Naive thymus-derived CD8-positive, alpha-beta T cell (primary cell): ENCODE data around the gene DGCR8. TPM values are rescaled to one million over a fixed set of nuclear protein-coding genes. Genes with fewer than 3 reads are reported as not detected.
A peak's percentile ranks its signal among the peaks of the same experiment; 100 is the strongest.

ENCODE experiments used
- ATAC-seq, 2 donors: fragments of 150-1000 bp; cut with Tn5 transposase in 1 of 2; sonication (Bioruptor Pico), chemical (Tn5 transposase) in 1 of 2; 1 replicate in 1 of 2; 2 replicates in 1 of 2; pipeline ENCODE4 v1.10.0; 2021; ENCODE audit warnings: mild to moderate bottlenecking in 2 of 2, moderate library complexity in 2 of 2
- POLR2A ChIA-PET: fragments of 350-600 bp; sonication (Branson Sonifier 250); formaldehyde crosslinking; loops from one replicate; lab custom pipeline; 2021; ENCODE audit warnings: antibody characterized with exemption; lab: Charles Lee
- DNase-seq, 10 donors: peaks; one replicate each; pipeline versions ENCODE4 v3.0.0 to v3.0.0-alpha.2; 2020 to 2022
- H3K27ac Mint-ChIP-seq, 10 donors: one replicate each; pipeline ENCODE4 v1.8.0; 2020 to 2022; ENCODE audit warnings: mild to moderate bottlenecking in 10 of 10, mixed read lengths in 10 of 10, moderate library complexity in 4 of 10, inconsistent platforms in 1 of 10
- H3K27me3 Mint-ChIP-seq, 5 donors: one replicate each; pipeline ENCODE4 v1.8.0; 2021 to 2022; ENCODE audit warnings: mixed read lengths in 5 of 5
- H3K36me3 Mint-ChIP-seq, 3 donors: one replicate each; pipeline ENCODE4 v1.8.0; 2020 to 2022; ENCODE audit warnings: mixed read lengths in 3 of 3, mild to moderate bottlenecking in 2 of 3, inconsistent platforms in 1 of 3
- H3K4me1 Mint-ChIP-seq, 4 donors: one replicate each; pipeline ENCODE4 v1.8.0; 2021 to 2022; ENCODE audit warnings: mixed read lengths in 4 of 4
- H3K4me3 Mint-ChIP-seq, 10 donors: one replicate each; pipeline ENCODE4 v1.8.0; 2020 to 2022; ENCODE audit warnings: mild to moderate bottlenecking in 10 of 10, mixed read lengths in 10 of 10, moderate library complexity in 6 of 10, inconsistent platforms in 1 of 10
- H3K9me3 Mint-ChIP-seq, 9 donors: one replicate each; pipeline ENCODE4 v1.8.0; 2020 to 2022; ENCODE audit warnings: mixed read lengths in 9 of 9, mild to moderate bottlenecking in 3 of 9, inconsistent platforms in 1 of 9, moderate library complexity in 1 of 9
- polyA plus RNA-seq, 3 donors: library from polyadenylated mRNA; unstranded; fragments of 300-500 nt; fragmentation: Illumina TruSeq; gene quantifications; one replicate each; pipeline ENCODE4 v1.2.3, GENCODE V29; 2021
- total RNA-seq, 8 experiments: library from RNA in 2 of 8; stranded (reverse) in 2 of 8; gene quantifications; one replicate each; pipeline ENCODE4 v1.2.3 and lab custom pipeline; 2021 to 2026

Gene DGCR8
- total RNA-seq (10 to 100 TPM; 51.3 to 53.3 TPM), polyA plus RNA-seq (1 to 10 TPM; 4.0 to 6.0 (median 4.4) TPM), total RNA-seq (lab: John Stamatoyannopoulos, UW) (47.7 to 96.8 (median 75.0) reads per million in 6 experiments)

DNA sequence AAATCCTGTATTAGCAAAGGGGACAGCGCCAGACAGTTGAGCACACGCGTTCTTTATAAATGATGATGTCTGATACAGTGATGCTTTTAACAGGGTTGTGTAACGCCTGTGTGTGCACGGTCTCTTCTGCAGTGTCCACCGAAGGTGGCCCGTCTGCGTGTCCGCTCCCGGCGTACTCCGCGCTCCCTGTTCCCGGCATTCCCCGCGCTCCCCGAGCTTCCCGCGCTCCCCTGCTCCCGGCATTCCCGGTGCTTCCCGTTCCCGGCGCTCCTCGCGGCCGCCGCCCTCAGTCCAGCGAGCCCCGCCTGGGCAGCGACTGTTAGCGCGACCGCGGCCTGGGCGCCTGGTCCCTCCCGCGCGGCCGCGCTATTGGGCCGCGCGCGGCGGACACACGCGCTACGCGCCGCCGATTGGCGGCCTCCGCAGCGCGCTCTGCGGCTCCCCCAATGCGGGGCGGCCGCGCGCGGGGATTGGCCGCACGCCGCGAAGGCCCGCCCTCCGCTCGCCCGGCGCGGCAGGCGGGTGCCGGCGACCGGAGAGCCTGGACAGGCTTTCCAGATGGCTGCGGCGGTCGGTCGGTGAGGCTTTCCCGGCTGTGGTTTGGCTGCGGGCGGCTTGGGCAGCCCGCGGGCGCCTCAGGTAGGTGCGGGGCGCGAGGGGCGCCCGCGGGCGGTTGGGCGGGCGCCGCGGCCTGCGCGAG, at the start of gene DGCR8:
Gene DGCR8 (plus strand): TSS at position 497 of the 700 bp plus-strand sequence. CDS start 5,723 bp downstream, outside the sequence.
- Mint-ChIP-seq H3K9me3 (no peaks in the 10 kb centered on the region), H3K27ac (peak within 1 kb of the TSS; percentile 48 to 98 (median 88)), H3K4me1 (peaks cover 24 to 44% (median 43%) of the 10 kb centered on the region in 4 donors), H3K36me3 (peaks cover 0 to 2% (median 0%) of the 10 kb centered on the region in 3 donors), H3K27me3 (no peaks in the 10 kb centered on the region), H3K4me3 (peak within 1 kb of the TSS; percentile 74 to 98 (median 92))
- ATAC-seq (peak; percentile 91 to 92), DNase-seq (peak in 9 of 10 donors; percentile 51 to 79 (median 72))
- POLR2A ChIA-PET: interaction anchor here (0.6 to 2.8 kb wide), 6 partner anchors 11 to 66 kb away, joined by 3 to 16 read pairs (median 4); partner anchors contain the start of genes RANBP1, TANGO2 and TRMT2A

DNA sequence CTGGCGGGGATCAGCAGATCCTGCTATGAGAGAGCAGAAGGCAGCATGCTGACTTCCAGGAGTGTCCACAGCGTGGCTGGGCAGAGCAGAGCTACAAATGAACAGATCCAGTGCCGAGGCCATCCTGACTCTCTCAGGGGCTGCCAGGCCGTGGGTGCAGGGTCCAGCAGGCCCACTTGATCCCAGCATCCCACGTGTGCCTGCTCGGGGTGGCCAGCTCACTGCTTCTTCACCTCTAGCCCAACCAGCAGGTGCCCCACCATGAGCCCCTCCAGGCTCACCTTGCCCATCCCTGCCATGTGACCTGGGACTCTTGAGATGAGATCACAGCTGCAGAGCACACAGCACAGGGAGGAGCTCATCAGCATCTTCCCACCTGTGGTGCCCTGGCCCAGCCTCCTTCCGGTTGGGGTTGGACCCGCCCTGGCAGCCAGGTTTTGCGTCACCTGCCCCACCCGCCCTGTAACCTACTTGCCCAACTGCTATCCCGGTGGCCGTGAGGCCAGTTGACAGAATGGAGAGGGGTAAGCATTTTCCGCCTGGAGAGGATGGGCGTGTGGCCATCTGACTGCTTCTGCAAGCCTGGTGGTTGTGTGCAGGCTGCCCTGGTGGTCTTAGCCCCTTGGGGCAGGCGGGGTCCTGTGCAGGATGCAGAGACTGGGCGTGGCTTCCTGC, 48.2 kb upstream of the DGCR8 start:
- Mint-ChIP-seq H3K9me3 (no peaks in the 10 kb centered on the region), H3K4me3 (no peak overlapping the region), H3K27ac (peak overlapping the region in 2 of 10 donors; percentile 31 to 33), H3K27me3 (no peaks in the 10 kb centered on the region), H3K4me1 (peaks cover 15 to 53% (median 39%) of the 10 kb centered on the region in 4 donors), H3K36me3 (peaks cover 0 to 4% (median 0%) of the 10 kb centered on the region in 3 donors)
- ATAC-seq (no peak), DNase-seq (no peak)
- POLR2A ChIA-PET: no interaction called here

DNA sequence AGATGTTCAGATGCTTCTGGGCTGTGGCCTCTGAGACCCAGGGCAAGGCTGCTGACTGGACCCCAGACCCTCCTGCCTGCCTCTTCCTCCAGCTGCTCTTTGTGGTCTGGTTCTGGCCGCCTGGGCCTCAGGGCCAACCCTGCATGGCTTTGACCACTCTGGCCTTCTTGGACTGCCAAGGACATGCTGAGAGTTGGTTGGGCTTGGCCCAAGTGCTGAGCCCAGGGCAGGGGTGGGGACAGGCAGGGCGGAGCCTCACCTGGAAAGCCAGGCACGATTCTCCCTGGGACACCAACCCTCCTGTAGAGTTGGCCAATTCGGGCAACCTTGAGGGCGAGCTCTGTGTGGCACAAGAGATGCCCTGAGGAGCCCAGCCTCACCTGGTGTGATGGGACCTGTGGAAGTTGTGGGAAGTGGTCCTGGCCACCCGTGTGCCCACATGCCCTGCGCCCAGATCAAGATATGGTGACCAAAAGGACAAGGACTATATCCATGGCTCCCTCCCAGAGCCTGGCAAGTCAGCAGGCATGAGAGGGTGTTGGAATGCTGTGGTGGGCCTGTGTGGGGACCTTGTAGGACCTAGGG, 47.5 kb upstream of the DGCR8 start:
- peaks cover 10 to 48% (median 35%) of the 10 kb centered on the region in 4 donors for H3K4me1 Mint-ChIP-seq
- H3K9me3 Mint-ChIP-seq: no peaks in the 10 kb centered on the region
- peak overlapping the region in 2 of 10 donors; percentile 34 to 46 for H3K27ac Mint-ChIP-seq
- no peak for DNase-seq
- POLR2A ChIA-PET: no interaction called here
- no peaks in the 10 kb centered on the region for H3K27me3 Mint-ChIP-seq
- H3K4me3 Mint-ChIP-seq: no peak overlapping the region
- ATAC-seq: no peak
- H3K36me3 Mint-ChIP-seq: peaks cover 0 to 10% (median 0%) of the 10 kb centered on the region in 3 donors

DNA sequence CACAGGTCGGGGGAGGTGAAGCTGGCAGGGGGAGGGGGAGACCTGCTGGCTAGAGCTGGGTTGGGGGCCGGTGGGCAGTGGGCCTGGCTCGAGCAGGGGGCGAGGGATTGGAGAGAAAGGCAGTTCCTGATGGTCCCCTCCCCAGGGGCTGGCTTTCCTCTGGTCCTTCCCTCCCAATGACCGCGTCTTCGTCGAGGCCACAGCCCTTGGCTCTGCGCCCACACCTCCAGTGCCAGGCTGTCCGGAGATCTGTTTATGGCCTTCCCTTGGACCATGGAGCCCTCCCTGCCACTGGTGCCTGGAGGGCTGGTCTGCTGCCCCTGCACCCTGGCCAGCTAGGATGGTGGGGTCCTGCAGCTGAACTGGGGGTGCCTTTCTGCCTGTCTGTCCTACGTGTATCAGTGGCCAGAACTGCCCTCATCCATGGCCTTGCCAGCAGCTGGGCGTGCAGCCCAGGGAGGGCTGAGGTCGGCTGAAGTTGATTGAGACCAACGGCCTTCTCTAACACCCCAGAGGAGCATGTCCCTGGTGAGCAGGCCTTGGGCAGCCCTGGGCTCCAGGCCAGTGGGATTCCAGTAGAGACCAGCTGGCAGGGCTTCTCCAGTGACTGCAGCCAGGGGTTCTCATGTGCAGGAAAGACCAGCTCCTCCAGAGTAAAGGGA, 46.9 kb upstream of the DGCR8 start:
- Mint-ChIP-seq H3K4me1 (peaks cover 13 to 48% (median 35%) of the 10 kb centered on the region in 4 donors), H3K36me3 (peaks cover 0 to 17% (median 0%) of the 10 kb centered on the region in 3 donors)
- POLR2A ChIA-PET: no interaction called here

DNA sequence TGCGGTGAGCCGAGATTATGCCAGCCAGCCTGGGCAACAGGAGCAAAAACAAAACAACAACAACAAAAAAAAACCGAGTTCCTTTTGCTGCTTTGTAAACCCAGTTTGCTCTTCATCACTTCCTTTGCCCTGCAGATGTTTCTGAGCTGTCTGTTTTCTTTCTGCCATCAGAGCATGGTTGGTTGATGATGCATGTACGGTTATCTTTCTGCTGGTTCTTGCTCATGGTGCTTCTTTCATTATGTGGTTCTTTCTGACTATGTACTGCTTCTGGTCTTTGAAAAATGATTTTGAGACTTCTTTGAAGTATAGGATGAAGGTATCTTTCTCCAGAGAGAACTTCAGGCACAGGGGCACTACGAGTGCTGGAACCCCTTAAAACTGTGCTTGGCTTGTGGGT, 45.9 kb upstream of the DGCR8 start:
- POLR2A ChIA-PET: no interaction called here
- Mint-ChIP-seq H3K4me1 (peaks cover 9 to 41% (median 31%) of the 10 kb centered on the region in 4 donors), H3K27me3 (no peaks in the 10 kb centered on the region), H3K27ac (peak overlapping the region in 3 of 10 donors; percentile 13 to 62 (median 58)), H3K4me3 (peak overlapping the region in 1 of 10 donors; percentile 3), H3K36me3 (peaks cover 0 to 17% (median 0%) of the 10 kb centered on the region in 3 donors), H3K9me3 (no peaks in the 10 kb centered on the region)
- no peak for ATAC-seq
- DNase-seq: no peak

More for the DNA sequence above, 46.9 kb upstream of the DGCR8 start:
- Mint-ChIP-seq H3K27ac (peak overlapping the region in 2 of 10 donors; percentile 40 to 68), H3K4me3 (no peak overlapping the region), H3K27me3 (no peaks in the 10 kb centered on the region), H3K9me3 (no peaks in the 10 kb centered on the region)
- ATAC-seq (no peak), DNase-seq (no peak)

DNA sequence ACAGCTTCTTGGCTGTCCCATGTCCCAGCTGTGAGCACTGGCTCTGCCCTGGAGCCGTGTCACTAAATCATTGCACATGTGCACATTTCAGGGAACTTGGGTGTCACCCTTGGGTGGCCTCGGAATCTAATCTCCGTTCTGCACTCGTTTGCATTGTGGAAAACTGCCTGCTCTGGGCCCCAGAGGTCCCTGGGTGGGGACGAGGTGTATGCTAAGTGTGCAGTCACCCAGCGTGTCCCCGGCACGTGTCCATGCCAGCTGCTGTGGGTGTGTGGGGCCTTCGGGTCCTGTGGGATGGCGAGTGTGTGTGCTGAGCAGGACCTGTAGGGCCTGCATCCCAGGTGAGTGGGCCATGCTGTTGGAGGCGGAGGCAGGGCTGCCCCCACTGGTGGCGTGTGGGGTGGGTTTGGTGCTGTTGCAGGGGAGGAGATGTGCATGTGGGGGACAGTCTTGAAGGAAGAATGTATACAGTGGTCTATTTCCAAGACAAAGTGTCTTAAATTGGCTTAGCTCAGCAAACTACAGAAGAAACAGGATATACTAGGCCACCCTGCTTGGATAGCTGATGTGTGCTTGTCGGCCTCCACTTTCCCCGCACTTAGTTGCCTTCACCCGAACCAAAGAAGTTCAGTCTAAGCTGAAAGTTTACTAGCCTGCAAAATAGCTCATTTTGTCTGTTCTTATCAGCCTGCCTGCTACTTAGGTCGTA, 44.5 kb upstream of the DGCR8 start:
- ATAC-seq (no peak), DNase-seq (no peak)
- Mint-ChIP-seq H3K27me3 (no peaks in the 10 kb centered on the region), H3K27ac (peak overlapping the region in 2 of 10 donors; percentile 52 to 81), H3K4me1 (peaks cover 9 to 38% (median 24%) of the 10 kb centered on the region in 4 donors), H3K9me3 (no peaks in the 10 kb centered on the region), H3K36me3 (peaks cover 0 to 27% (median 0%) of the 10 kb centered on the region in 3 donors), H3K4me3 (no peak overlapping the region)
- POLR2A ChIA-PET: interaction anchor here (0.8 to 1.0 kb wide), 2 partner anchors 14 to 16 kb away, joined by 3 read pairs; partner anchors contain the start of gene TANGO2

DNA sequence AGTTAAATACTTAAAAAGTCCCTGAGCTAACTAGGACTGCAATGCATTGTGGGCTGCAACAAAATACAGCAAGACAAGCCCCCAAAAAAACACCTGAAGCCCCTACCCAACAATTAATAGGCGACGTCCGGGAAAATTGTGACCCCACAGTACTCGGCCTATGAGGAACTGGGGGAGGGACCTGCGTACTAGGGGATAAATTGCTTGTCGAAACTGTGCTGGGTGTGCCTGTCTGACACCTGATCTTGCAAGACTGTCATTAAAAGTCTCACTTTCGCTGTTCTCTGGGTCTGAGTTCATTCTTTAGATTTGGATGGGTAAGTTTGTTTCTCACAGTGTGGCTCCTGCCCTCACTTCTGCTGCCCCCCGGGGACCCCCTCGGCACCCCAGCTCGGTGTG, 44.0 kb upstream of the DGCR8 start:
- Mint-ChIP-seq H3K4me1 (peaks cover 9 to 37% (median 24%) of the 10 kb centered on the region in 4 donors), H3K27me3 (no peaks in the 10 kb centered on the region), H3K4me3 (no peak overlapping the region), H3K9me3 (no peaks in the 10 kb centered on the region), H3K27ac (no peak overlapping the region), H3K36me3 (peaks cover 0 to 31% (median 0%) of the 10 kb centered on the region in 3 donors)
- POLR2A ChIA-PET: interaction anchor here (1.0 kb wide), 1 partner anchor 15 kb away, joined by 3 read pairs; the partner anchor contains the start of gene TANGO2
- DNase-seq: no peak
- no peak for ATAC-seq

DNA sequence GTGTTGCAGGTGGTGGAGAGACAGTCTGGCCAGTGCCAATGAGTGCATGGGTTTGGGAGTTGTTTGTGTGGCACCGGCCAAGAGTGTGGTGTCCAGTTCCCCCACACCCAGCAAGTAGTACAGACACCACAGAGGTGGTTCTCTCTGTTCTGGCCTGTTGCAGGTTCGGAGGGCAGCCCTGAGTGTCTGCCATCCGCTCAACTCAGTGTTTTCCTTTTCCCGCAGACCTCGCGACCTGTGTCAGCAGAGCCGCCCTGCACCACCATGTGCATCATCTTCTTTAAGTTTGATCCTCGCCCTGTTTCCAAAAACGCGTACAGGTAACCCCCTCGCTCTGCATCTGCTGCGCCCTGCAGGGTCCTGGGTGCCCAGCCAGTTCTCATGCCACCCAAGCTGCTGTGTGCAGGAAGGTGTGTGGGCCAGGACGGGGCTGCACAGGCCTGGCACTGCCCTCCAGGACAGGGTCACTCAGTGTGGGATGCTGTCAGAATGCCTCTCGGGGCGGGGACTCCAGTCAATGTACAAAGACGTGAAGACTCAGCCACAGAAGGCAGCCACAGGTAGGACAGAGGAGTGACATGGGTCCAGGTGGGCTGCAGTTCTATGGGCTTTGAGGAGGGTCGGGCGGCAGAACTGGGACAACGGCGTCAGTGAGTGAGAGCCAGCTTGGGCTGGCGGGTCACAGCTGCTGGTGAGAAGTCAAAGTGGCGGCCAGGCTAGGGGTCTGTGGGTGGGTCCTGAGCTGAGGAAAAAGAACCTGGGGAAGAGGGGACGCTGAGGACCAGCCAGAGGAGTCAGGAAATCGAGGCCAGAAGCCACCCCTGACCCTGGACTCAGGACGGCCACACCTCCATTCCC, 43.3 kb upstream of the DGCR8 start:
- H3K9me3 Mint-ChIP-seq: no peaks in the 10 kb centered on the region
- H3K27me3 Mint-ChIP-seq: no peaks in the 10 kb centered on the region
- no peak overlapping the region for H3K27ac Mint-ChIP-seq
- H3K4me3 Mint-ChIP-seq: no peak overlapping the region
- no peak for ATAC-seq
- no peak for DNase-seq
- H3K4me1 Mint-ChIP-seq: peaks cover 9 to 30% (median 18%) of the 10 kb centered on the region in 4 donors
- POLR2A ChIA-PET: no interaction called here
- H3K36me3 Mint-ChIP-seq: peaks cover 0 to 34% (median 0%) of the 10 kb centered on the region in 3 donors

DNA sequence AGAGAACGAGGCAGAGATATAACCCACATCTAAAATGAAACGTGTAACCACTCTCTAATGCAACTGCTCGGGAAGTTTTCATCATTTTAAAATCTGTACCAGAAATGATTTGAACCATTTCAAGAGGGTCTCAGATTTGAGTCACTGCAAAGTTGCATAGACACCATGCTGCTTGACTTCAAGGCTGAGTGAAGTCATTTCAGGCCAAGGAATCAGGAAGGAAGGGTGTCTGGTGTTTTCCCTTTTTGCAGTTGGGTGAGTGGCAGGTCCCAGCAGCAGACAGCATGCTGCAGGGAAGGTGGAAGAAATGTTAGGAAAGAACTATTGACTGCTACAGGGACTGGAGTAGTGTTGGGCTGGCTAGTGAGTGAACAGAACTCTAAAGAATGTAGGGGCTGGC, 42.6 kb upstream of the DGCR8 start:
- H3K36me3 Mint-ChIP-seq: peaks cover 0 to 41% (median 0%) of the 10 kb centered on the region in 3 donors

DNA sequence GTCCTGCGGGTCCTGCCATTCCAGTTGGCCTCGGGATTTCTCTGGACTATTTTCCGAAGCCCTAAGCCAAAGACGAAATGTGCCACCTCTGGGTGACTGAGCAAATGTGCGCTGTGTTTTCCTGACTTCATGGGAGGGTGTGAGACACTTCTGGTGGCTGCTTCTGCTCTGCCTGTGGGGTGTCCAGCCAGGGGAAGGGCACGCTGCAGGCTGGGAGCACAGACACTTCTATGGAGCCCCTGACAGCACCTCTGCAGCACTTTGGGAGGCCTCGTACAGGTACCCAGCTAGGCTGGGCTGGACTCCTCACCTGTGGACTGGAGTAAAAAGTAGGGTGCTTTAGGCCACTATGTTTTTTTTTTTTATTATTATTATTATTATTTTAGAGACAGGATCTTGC, 41.5 kb upstream of the DGCR8 start:
- H3K36me3 Mint-ChIP-seq: peaks cover 0 to 46% (median 3%) of the 10 kb centered on the region in 3 donors
- no peak overlapping the region for H3K27ac Mint-ChIP-seq
- no peaks in the 10 kb centered on the region for H3K27me3 Mint-ChIP-seq
- H3K4me3 Mint-ChIP-seq: no peak overlapping the region
- DNase-seq (no peak), ATAC-seq (no peak)
- POLR2A ChIA-PET: no interaction called here
- H3K9me3 Mint-ChIP-seq: no peaks in the 10 kb centered on the region
- H3K4me1 Mint-ChIP-seq: peaks cover 8 to 17% (median 9%) of the 10 kb centered on the region in 4 donors

More for the DNA sequence above, 42.6 kb upstream of the DGCR8 start:
- peaks cover 9 to 23% (median 13%) of the 10 kb centered on the region in 4 donors for H3K4me1 Mint-ChIP-seq
- POLR2A ChIA-PET: no interaction called here
- H3K27me3 Mint-ChIP-seq: no peaks in the 10 kb centered on the region
- ATAC-seq: no peak
- no peak for DNase-seq
- H3K4me3 Mint-ChIP-seq: no peak overlapping the region
- peak overlapping the region in 4 of 10 donors; percentile 12 to 88 (median 30) for H3K27ac Mint-ChIP-seq
- no peaks in the 10 kb centered on the region for H3K9me3 Mint-ChIP-seq
